Thoracic aorta (tissue), 2 donors: Measurements from ENCODE around the gene UBAP1. TPM values are rescaled to one million over a fixed set of nuclear protein-coding genes. Genes with fewer than 3 reads are reported as not detected.

Experiments used
- ATAC-seq: fragments of 150-250 bp; one replicate; pipeline ENCODE4 v1.8.0; 2017; ENCODE audit warnings: low read depth; ENCODE audit not compliant: insufficient number of reproducible peaks, low FRiP score
- DNase-seq: peaks from one replicate; pipeline ENCODE4 v3.0.0-alpha.2; 2020; ENCODE audit warnings: low spot score
- H3K27ac ChIP-seq, 2 donors: fragments of 200-600 bp; sonication (generic); 1 replicate in 1 of 2; 2 replicates in 1 of 2; pipeline ENCODE4 v1.5.1; 2016; ENCODE audit warnings: mild to moderate bottlenecking in 2 of 2, moderate library complexity in 2 of 2
- H3K27me3 ChIP-seq: fragments of 200-600 bp; sonication (generic); replicated peaks from 2 replicates; pipeline ENCODE4 v1.6.0; 2016; ENCODE audit warnings: mild to moderate bottlenecking; ENCODE audit not compliant: insufficient read depth
- H3K36me3 ChIP-seq: fragments of 200-600 bp; sonication (generic); one replicate; pipeline ENCODE4 v1.5.1; 2016
- H3K4me1 ChIP-seq, 2 donors: fragments of 200-600 bp; sonication (generic); 1 replicate in 1 of 2; 2 replicates in 1 of 2; pipeline versions ENCODE4 v1.5.1 to v1.6.0; 2016; ENCODE audit warnings: low read depth in 2 of 2, mild to moderate bottlenecking in 1 of 2; ENCODE audit not compliant: control insufficient read depth in 1 of 2
- H3K4me3 ChIP-seq: fragments of 200-600 bp; sonication (generic); 2 replicates; pipeline ENCODE4 v1.5.1; 2016; ENCODE audit warnings: mild to moderate bottlenecking
- H3K9me3 ChIP-seq: fragments of 200-600 bp; sonication (generic); 2 replicates; pipeline ENCODE4 v1.5.1; 2016
- CTCF ChIP-seq: fragments of 200-600 bp; sonication (generic); IDR thresholded peaks from one replicate; pipeline ENCODE4 v1.5.1; 2019; ENCODE audit warnings: antibody characterized with exemption
- total RNA-seq, 2 donors: library from RNA; depleted of rRNA; stranded (reverse); fragments of >200 nt; gene quantifications; one replicate each; pipeline versions ENCODE4 v1.1.0 to v1.2.3, GENCODE V29; 2016

The UBAP1 gene
- total RNA-seq, 2 donors from 2014 or later = 35.7 to 52.3 TPM

GRCh38 chr9:34154057-34154456, 24.8 kb upstream of the UBAP1 start:
- no peak overlapping the region for H3K4me3 ChIP-seq

GRCh38 chr9:34157318-34157717, 21.5 kb upstream of the UBAP1 start:
- H3K9me3 ChIP-seq = no peaks in the 10 kb centered on the region
- TF ChIP-seq CTCF = no peak
- no peak overlapping the region for H3K4me3 ChIP-seq
- H3K36me3 ChIP-seq = no peaks in the 10 kb centered on the region
- no peaks in the 10 kb centered on the region for H3K27me3 ChIP-seq
- ATAC-seq (no peak), DNase-seq (no peak)
- no peak overlapping the region for H3K27ac ChIP-seq
- H3K4me1 ChIP-seq = no peaks in the 10 kb centered on the region

More at GRCh38 chr9:34154057-34154456, 24.8 kb upstream of the UBAP1 start:
- no peaks in the 10 kb centered on the region for H3K4me1 ChIP-seq
- no peaks in the 10 kb centered on the region for H3K36me3 ChIP-seq
- no peak for TF ChIP-seq CTCF
- DNase-seq = no peak
- no peaks in the 10 kb centered on the region for H3K27me3 ChIP-seq
- no peak for ATAC-seq
- H3K9me3 ChIP-seq = no peaks in the 10 kb centered on the region
- H3K27ac ChIP-seq = no peak overlapping the region

- ATAC-seq (no peak), DNase-seq (no peak)
- no peaks in the 10 kb centered on the region for H3K27me3 ChIP-seq
- no peaks in the 10 kb centered on the region for H3K36me3 ChIP-seq
- H3K9me3 ChIP-seq = no peaks in the 10 kb centered on the region
- H3K4me1 ChIP-seq = no peaks in the 10 kb centered on the region
- no peak overlapping the region for H3K4me3 ChIP-seq
- TF ChIP-seq CTCF = no peak
- no peak overlapping the region for H3K27ac ChIP-seq
Measured at GRCh38 chr9:34157898-34158297, 20.9 kb upstream of the UBAP1 start.

- Histone ChIP-seq H3K4me3 (no peak overlapping the region), H3K4me1 (no peaks in the 10 kb centered on the region), H3K27ac (no peak overlapping the region), H3K36me3 (no peaks in the 10 kb centered on the region), H3K9me3 (no peaks in the 10 kb centered on the region), H3K27me3 (no peaks in the 10 kb centered on the region)
- DNase-seq (no peak), ATAC-seq (no peak)
- no peak for TF ChIP-seq CTCF
Measured at GRCh38 chr9:34158362-34158869, 20.4 kb upstream of the UBAP1 start.

- no peaks in the 10 kb centered on the region for H3K27me3 ChIP-seq
- no peak for DNase-seq
- TF ChIP-seq CTCF = no peak
- no peaks in the 10 kb centered on the region for H3K4me1 ChIP-seq
- no peaks in the 10 kb centered on the region for H3K9me3 ChIP-seq
- ATAC-seq = no peak
- H3K27ac ChIP-seq = no peak overlapping the region
- no peak overlapping the region for H3K4me3 ChIP-seq
- no peaks in the 10 kb centered on the region for H3K36me3 ChIP-seq
Measured at GRCh38 chr9:34163434-34163833, 15.4 kb upstream of the UBAP1 start.
